ENCODE measurements around the gene SRSF6. TPM values are rescaled to one million over a fixed set of nuclear protein-coding genes. Genes with fewer than 3 reads are reported as not detected.
"Not testable (repeated sequence)": the region's sequence is repeated elsewhere in the genome, so short reads cannot be mapped to it uniquely, and the experiment has no call there.

SRSF6 gene
- total RNA-seq, 1 donor from 2014 or later, result 33.7 TPM

- no peak for DNase-seq
Measured at GRCh38 chr20:43448748-43449535, 8.8 kb upstream of the SRSF6 start.

GRCh38 chr20:43450841-43451799 is 6.6 kb upstream of the SRSF6 start:
- no peak for DNase-seq

GRCh38 chr20:43452404-43453126 is 5.1 kb upstream of the SRSF6 start:
- DNase-seq, result no peak

DNA sequence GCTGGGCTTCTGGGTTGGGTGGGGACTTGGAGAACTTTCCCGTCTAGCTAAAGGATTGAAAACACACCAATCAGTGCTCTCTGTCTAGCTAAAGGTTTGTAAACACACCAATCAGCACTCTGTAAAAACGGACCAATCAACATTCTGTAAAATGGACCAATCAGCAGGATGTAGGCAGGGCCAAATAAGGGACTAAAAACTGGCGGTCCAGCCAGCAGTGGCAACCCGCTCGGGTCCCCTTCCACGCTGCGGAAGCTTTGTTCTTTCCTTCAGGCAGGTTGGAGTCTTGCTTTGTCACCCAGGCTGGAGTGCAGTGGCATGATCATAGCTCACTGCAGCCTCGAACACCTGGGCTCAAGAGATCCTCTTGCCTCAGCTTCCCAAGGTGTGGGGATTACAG is 1.4 kb upstream of the SRSF6 start:
- not testable (repeated sequence) for DNase-seq

DNA sequence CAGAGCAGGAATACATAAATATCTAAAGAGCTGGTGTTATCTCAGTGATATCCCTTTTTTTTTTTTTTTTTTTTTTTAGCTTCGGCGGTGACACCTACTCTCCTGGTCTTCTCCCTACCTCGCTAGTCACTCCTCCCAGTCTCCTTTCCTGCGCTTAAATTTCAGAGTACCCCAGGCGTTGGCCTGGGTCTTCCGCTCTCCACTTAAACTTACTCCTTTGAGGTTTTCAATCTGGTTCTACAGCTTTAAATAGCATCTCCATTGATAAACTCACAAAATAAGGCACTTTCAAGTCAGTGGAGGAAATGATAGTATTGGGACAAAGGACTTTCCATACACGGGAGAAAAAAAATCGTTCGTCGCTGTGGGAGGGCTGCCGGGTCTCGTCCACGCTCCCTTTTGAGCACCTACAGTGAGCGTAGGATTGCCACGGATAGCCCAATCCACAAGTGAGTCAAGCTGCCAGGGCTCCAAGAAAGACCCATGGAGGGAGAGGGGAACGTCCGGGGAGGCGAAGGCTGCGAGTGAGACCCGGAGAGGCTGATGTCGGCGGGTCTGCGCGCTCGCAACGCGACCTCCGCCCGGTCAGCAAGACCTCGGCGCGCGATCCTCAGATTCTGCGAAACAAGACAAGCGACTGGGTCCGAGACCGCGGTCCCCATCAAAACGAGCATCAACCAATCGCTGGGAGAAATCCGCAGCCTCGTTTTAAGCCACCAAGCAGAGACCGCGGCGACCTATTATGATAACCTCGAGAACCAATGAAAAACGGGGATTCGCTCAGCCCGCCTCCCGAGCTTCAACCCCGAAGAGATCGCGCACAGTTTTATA is 672 bp upstream of the SRSF6 start:
- peak; percentile 88 for DNase-seq

DNA sequence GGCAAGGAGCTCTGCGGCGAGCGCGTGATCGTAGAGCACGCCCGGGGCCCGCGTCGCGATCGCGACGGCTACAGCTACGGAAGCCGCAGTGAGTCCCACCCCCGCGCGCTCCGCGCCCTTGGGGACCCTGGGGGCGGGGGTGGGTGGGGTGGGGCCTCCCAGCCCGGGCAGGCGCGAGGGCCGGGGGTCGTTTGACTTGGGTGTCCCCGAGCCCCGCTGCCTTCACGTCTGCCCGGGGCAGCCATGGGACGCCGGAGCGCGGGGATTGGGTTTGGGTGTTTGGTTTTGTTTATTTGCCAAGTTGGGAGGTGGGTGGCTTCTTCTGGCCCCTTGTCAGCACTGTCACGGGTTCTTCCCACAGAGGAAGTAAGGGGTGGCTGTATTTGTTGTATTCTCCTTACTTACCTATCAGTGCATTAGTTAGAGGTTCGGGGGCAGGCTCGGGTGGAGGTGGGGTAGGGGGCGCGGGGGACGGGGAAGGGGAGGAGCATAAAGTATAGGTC is 777 bp downstream of the SRSF6 start:
- no peak for DNase-seq

DNA sequence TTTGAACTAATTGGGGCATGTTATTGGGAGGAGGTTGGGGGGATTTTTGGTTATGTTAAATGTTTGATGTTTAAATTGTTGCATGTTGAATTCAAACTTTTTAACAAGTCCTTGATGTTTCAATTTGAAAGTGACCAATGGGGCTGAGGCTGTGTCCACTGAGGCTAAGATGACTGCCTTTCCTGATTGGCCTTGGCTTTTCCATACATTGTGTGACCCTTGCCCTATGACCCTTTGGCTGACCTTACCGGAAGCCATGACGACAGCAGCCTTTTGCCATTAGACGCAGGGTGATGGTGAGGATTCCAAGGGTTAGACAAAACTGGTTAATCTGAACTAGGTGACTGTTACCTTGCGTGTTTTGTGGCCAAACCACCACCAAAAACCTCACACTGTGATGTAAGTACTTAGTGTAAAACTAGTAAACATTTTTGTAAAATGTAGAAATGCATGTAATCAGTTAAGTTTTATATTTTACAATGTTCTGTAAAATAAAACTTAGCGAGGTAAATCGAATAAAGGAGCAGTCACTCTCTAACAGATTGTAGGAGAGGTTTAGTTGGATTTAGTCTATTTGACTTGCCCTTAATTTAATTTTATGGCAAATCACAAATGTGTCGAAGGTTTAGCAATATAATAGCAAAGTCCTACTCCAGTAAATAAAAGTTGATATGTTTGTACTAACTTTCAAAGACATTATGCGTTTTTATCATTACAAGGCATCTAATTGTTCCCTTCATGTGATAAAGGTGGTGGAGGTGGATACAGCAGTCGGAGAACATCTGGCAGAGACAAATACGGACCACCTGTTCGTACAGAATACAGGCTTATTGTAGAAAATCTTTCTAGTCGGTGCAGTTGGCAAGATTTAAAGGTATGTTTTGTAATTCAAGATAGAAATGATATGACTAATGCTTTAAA is 1.6 kb downstream of the SRSF6 start:
- DNase-seq, result no peak

DNA sequence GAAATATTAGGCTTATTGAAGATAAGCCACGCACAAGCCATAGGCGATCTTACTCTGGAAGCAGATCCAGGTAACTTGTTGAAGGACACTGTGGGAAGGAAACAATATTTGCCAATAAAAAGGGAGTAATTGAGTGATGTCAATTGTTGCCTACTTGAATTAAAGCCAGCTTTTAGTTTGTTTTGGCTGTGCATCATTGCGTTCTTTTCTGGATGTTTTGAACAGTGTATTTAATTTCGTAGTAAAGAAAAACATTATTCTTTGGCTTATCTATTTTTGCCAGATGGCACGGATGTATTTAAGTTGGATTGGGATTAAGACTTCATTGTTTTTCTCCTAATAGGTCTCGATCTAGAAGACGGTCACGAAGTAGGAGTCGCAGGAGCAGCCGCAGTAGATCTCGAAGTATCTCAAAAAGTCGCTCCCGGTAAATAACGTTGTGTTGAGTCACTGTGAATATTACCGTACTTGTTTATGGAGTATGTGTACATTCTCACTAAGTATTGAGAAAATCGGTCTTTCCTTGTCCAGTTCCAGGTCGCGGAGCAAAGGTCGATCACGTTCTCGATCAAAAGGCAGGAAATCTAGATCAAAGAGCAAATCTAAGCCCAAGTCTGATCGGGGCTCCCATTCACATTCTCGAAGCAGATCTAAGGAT is 2.6 kb downstream of the SRSF6 start:
- no peak for DNase-seq

GRCh38 chr20:43460830-43461200 is 3.1 kb downstream of the SRSF6 start:
- no peak for DNase-seq

DNA sequence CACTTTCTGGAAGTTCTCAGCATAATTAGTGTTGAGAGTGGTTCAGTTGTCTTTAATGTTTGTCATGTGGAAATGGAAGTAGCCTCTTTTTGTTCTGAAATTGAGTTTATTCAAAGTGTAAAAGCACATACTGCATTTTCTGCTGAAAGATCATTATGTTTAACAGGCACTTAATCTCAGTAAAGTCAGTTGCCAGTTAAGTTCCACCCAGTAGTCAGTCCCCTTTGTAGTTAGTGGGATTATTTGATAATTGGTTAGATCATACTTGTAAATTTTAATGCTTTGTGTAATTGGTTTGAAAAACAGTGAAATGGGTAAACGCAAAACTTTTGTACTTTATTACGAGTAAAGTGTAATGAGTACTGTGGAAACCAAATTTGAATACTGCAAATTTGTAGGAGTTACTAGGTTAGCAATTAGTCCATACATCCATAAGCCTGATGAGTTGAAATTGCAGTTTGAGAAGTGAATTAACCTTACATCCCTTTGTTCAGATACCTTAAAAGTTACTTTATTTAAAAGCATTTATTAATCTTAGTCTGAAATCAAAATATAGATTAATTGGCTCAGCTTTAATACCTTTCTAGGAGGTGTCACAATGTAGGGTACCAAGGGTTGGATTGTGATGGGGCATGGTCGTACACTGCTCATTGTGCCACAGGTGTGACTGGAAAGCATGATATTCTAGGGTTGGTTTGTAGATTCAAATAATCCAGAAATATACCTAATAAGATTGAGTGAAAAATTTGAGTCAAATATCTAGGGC is 4.4 kb downstream of the SRSF6 start:
- DNase-seq, result no peak

DNA sequence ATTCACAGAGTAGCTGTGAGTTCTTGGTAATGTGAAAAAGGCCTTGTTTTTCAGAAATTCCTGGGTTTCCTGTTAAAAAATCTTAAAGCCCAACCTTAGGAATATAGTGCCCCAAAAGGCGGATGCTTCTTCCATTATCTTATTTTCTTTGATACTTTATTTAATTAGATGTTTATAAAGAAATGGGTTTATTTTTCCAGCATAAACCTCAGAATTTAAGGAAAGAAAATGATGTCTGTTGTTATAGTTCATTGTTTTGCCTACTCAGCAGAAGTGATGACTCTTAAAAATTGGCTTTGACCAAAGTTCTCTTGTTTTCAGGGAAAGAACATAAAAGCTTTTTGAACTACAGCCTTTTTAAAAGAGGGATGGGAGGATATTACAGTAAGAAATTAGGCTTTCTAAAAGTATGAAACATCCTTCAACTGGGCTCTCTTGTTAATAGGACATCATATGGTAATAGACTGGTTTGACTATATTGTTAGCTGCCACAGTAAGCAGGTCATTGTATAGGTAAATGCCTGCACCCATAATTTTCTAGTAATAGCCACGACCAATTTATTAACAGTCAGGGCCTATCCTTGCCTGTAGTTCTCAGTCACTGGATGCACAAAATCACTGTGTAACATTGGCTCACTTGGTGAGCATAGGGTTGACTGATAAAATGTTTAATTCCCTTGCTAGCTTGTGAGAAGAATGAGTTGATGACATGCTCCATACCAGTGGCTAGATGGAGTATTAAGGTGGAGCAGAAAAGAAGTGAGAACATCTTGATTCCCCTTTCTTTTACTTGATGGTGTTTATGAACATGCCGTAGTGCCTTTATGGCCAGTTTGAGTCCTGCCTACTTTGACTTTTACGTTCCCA is 5.2 kb downstream of the SRSF6 start:
- no peak for DNase-seq

DNA sequence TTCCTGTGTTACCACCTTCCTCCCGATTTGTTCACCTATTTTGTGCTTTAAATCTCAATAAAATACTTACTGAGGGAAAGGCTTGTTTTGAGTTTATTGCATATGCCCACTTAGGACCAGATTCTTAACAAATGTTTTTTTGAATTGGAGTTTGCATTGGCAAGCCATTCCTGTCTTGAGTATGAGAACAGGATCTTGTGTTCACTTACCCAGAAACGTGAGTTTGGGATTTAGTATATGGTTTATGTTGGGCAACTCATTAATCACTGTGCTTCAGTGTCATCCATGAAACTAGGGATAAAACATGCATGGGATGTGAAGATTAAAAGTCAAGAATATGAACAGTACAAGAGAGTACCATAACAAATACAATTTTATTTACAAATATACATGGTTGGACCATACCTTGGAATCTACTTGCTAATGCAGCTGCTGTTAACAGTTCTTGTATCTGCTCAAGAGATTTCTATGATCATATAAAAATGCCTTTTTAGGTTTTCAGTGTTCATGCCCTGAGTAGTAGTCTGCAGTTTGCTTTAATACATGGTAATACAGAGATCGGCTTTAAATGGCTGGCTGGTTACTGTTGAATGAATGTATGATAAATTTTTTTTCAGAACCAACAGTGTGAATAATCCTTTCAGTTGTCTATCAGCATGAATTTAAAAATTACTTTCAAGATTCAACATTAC is 6.0 kb downstream of the SRSF6 start:
- DNase-seq, result no peak

DNA sequence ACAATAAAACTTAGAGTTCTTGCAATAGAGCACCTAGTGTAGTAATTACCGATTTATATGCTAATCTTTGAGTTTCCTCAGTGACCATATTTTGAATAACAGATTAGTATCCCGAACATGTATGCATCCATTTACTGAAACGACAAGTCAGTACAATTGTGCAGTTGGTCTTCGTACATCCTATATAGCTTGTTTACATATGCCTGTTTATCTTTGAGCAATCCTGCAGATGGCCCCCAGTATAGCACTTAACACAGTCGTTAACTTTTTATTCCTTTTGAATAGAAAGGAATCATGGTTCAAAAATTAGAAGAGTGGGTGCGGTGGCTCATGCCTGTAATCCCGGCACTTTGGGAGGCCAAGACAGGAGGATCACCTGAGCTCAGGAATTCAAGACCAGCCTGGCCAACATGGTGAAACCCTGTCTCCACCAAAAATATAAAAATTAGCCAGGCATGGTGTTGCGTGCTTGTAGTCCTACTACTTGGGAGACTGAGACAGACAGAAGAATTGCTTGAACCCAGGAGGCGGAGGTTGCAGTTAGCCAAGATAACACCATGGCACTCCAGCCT is 6.6 kb downstream of the SRSF6 start:
- DNase-seq, result no peak

- no peak for DNase-seq
Measured at GRCh38 chr20:43465625-43465943, 7.9 kb downstream of the SRSF6 start.

DNA sequence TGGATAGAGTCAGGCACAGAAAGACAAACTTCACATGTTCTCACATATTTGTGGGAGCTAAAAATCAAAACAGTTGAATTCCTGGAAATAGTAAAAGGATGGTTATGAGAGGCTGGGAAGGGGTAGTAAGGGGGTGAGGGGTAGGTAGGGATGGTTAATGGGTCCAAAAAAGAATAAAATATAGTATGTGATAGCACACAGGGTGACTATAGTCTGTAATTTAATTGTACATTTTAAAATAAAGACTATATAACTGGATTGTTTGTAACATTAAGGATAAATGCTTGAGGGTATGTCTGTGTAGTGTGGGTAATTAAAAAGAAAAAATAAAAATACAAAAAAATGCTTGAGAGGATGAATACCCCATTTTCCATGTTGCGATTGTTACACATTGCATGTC is 9.9 kb downstream of the SRSF6 start:
- no peak for DNase-seq

GRCh38 chr20:43472671-43473380 is 15.1 kb downstream of the SRSF6 start:
- DNase-seq, result no peak

DNA sequence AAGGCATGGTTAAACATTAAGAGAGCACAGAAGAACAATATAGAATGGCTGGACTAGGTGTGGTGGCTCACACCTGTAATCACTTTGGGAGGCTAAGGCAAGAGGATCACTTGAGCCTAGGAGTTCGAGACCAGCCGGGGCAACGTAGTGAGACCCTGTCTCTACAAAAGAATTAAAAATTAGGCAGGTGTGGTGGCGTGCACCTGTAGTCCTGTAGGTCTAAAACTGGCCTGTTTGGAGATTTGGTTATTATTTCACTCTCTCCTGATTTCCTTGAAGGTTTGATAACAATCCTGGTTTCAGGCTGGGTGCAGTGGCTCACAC is 15.6 kb downstream of the SRSF6 start:
- no peak for DNase-seq
